NT2/D1 (cell line): ENCODE results near the gene DCN.

Experiments
- SUZ12 ChIP-seq: IDR thresholded peaks from 2 replicates; pipeline ENCODE4 v1.6.1; 2011; ENCODE audit not compliant: insufficient read length, insufficient read depth; ENCODE audit errors: extremely low read depth
- YY1 ChIP-seq: IDR thresholded peaks from 2 replicates; pipeline ENCODE4 v1.6.1; 2011; ENCODE audit not compliant: insufficient read length, insufficient read depth
- ZNF274 ChIP-seq: IDR thresholded peaks from 2 replicates; pipeline ENCODE4 v1.6.1; 2011; ENCODE audit warnings: mild to moderate bottlenecking, low read depth, low read length

DNA sequence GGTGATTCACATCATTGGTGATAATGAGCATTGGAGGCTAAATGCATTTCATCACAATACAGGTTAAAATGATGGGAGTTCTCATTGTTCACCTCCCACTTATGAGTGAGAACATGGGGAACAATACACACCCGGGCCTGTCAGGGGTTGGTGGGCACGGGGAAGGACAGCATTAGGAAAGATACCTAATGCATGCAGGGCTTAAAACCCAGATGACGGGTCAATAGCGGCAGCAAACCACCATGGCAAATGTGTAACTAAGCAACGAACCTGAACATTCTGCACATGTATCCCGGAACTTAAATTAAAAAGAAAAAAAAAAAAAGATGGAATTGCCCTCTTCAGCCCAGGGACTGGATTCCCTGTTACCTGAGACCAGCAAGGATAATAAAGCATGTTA lies 69.0 kb downstream of the DCN start:
- TF ChIP-seq YY1 (no peak), ZNF274 (no peak), SUZ12 (no peak)
